Vein endothelial cell (primary cell): Measurements from ENCODE around the gene FSIP1. TPM values are rescaled to one million over a fixed set of nuclear protein-coding genes. Genes with fewer than 3 reads are reported as not detected.

ENCODE experiments used
- total RNA-seq: library from RNA; depleted of rRNA; stranded (reverse); fragments of >200 nt; gene quantifications from 2 replicates; pipeline ENCODE4 v1.2.3, GENCODE V29; 2012

FSIP1 gene
- total RNA-seq, result 0.98 and 1.3 TPM in 2 replicates

DNA sequence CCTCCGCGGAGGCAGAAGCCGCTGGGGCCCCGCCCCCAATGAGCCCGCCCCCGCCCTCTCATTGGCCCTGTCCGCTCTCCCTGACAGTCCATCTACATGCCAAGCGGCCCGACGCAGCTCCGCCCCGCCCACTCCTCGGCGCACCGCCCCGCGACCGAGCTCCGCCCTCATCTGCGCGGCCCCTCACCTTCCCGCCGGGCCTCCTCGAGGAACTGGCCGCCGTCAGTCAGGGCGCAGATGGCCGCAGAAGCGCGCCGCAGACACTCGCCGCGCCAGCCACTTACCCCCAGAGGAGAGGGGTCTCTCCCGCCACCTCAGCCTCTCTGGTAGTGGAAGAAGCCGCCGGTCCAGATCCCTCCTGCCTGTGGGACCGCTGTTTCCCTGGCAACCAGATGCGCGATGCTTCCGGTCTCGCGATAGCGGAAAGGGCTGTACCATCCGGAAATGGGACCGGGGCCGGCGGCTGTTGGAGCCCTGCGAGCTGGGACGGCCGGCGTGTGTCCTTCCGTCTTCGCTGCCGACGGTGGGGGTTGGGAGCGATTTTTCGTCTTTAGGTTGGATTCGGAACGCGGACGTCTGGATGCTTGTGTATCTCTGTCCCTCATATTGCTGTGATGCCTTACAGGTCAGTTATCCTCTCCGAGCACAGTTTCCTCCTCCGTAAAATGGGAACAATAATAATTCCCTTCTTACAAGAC, at the start of gene FSIP1:
TSS of gene FSIP1 (minus strand) at position 401 of the 698 bp plus-strand sequence. CDS start 6,317 bp downstream, outside the sequence.

GRCh38 chr15:39580485-39581241, 202.0 kb downstream of the FSIP1 start, which contains the start of gene THBS1:
THBS1 (plus strand) TSS chr15:39581079; CDS start chr15:39581858, 779 bp downstream.

Other genes starting within 250 kb of the FSIP1 start
- 11,178 and 12,995 TPM in 2 replicates for gene THBS1, start 201.8 kb downstream of the FSIP1 start, total RNA-seq
- 56.6 and 83.3 TPM in 2 replicates for gene GPR176, start 137.4 kb upstream of the FSIP1 start, total RNA-seq
- gene EIF2AK4, start 151.3 kb upstream of the FSIP1 start, total RNA-seq, result 56.2 and 64.4 TPM in 2 replicates